22Rv1 (cell line): Measurements from ENCODE around the gene MRPS23.

Source experiments
- ZFX ChIP-seq: fragments of 450-650 bp; IDR thresholded peaks from 2 replicates; pipeline ENCODE4 v1.6.1; 2017; ENCODE audit warnings: antibody characterized with exemption, borderline replicate concordance
- TF ChIP-seq, protein P1 (sequence below): fragments of 450-650 bp; IDR thresholded peaks from 2 replicates; pipeline ENCODE4 v1.5.1; 2017; ENCODE audit warnings: mild to moderate bottlenecking

DNA sequence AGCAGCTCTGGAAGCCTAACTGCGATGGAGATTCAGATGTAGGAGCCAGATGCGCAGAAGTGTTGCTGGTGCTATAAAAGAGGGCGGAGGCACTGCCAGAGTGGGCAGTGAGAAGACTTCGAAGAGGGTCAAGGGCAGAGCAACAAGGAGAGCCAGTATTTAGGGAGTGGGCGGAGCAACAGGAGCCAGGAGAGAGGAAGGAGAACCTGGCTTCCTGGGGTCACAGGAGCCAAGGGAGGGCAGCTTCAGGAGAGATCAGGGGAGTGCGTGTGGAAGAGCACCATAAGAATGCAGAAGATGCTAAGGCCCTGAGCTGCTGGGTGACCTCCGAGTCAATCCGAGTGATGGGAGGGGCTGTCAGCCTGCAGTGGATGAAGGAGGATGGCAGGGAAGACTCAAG lies 14.4 kb upstream of the MRPS23 start:
- TF ChIP-seq, protein P1, sequence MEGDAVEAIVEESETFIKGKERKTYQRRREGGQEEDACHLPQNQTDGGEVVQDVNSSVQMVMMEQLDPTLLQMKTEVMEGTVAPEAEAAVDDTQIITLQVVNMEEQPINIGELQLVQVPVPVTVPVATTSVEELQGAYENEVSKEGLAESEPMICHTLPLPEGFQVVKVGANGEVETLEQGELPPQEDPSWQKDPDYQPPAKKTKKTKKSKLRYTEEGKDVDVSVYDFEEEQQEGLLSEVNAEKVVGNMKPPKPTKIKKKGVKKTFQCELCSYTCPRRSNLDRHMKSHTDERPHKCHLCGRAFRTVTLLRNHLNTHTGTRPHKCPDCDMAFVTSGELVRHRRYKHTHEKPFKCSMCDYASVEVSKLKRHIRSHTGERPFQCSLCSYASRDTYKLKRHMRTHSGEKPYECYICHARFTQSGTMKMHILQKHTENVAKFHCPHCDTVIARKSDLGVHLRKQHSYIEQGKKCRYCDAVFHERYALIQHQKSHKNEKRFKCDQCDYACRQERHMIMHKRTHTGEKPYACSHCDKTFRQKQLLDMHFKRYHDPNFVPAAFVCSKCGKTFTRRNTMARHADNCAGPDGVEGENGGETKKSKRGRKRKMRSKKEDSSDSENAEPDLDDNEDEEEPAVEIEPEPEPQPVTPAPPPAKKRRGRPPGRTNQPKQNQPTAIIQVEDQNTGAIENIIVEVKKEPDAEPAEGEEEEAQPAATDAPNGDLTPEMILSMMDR, result no peak
- TF ChIP-seq ZFX, result no peak
